ENCODE data around the gene TNF.

The TNF gene

DNA sequence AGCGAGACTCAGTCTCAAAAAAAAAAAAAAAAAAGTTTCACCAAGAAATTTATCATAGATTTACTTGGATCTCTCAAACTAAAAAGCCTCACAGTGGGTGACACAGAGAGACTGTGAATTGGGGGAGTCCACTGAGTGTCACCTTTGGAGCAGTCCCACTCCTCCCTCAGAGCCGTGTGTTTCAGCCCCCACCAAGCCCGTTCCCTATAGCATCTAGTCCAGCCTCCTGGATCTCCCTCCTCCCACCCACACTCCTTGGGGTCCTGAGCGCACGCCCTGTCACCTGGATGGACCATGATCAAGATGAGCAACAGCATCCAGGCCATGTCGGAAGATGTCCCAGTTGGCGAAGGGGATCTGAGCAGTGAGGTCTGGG lies 17.0 kb downstream of the TNF start:
- no peak for DNase-seq

DNA sequence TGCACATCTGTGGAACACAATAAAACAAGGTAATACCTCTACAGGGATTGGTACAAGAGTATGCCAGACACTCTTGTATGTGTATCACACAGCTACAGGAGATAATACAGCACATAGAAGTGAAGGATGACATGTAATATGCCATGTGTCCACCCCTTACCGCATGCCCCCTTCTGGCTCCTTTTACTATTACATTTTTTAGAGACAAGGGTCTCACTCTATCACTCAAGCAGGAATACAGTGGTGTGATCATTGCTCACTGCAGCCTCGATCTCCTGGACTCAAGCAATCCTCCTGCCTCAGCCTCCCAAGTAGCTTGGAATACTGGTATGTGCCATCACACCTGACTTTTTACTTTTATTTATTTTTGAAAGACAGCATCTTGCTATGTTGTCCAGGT lies 21.6 kb downstream of the TNF start:
- DNase-seq, result no peak

DNA sequence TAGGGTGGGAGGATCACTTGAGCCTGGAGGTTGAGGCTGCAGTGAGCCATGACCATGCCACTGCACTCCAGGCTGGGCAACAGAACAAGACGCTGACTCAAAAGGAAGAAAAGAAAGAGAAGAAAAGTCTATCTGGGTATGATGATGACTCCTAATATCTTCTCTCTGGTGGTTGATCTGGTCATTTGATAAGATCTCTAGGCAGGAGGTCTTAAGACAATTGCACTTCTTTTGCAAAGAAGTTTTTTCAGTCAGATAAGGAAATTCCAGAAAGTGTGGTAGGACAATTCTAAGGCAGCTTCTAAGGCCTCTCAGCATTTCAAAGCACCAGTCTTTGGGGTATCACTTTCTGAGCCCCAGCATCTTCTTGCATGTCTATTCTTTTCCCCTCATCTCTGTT lies 32.0 kb downstream of the TNF start:
- DNase-seq, result no peak

DNA sequence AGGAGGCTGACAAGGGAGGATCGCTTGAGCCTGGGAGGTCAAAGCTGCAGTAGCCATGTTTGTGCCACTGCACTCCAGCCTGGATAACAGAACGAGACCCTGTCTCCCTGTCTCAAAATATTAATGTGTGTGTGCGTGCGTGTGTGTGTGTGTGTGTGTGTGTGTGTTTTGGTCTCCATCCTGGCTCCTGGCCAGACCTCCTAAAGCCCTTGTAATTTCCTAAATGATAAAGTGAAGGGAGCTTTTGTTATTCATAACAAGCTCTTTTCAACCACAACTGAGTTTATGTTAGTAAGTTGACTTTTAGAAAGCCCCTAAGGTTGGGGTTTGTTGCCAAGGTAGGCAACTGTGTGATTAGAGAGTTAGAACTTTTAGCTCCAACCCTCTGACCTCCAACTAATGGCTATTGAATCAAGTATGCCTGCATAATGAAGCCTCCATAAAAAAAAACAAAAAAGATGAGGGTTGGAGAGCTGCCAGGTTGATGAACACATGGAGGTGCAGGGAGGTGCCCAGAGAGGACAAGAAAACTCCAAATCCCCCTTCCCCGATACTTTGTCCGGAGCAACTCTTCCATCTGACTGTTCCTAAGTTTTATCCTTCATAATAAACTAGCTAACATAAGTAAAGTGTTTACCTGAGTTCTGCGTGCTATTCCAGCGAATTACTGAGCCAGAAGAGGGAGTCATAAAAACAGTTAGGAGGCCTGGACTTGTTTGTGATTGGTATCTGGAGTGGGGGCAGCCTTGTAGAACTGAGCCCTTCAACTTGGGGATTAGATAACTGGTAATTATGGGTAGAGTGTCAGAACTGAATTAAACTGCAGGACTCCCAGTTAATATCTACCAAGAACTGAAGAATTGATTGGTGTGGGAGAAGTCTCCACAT lies 34.4 kb downstream of the TNF start:
- DNase-seq, result no peak

DNA sequence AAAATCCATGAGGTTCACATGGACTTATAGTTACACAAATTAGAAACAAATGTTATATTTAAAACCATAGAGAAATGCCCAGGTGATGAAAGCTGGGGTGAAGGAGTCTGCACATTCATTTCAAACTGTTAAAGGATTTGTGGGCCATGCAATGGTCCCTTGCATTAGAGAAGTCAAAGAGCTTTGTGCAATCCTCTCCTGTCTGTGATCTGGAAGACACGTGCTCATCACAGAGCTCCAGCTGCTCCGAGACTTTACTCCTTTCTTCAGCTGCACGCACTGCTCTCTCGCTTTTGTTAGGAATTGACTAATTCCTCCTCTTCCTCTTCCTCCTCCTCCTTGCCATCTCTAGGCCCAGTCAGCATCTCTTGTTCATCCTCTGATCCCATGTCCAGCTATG lies 35.6 kb downstream of the TNF start:
- no peak for DNase-seq

DNA sequence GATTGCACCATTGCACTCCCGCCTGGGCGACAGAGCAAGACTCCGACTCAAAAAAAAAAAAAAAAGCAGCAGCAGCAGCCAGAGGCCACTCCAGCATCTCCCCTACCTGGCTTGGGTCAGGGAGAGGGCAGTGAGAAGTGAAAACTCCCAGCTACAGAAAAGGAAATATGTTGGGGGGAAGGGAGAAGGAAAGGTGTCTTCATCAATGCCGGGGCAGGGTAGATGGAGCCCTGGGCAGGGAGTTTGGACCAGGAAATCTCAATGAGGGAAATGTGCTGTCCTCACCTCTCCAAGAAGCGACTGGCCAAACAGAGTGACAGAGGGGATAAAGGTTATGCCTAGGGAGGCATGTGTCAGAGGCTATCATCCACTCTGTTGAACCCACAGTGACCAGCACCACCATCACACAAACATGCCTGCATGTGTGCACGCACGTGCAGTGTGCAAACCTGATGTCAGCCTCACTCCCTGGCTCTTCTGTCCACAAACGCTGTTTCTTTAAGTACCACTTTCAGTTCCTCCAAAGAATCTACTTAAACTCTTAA lies 38.8 kb downstream of the TNF start:
- no peak for DNase-seq

DNA sequence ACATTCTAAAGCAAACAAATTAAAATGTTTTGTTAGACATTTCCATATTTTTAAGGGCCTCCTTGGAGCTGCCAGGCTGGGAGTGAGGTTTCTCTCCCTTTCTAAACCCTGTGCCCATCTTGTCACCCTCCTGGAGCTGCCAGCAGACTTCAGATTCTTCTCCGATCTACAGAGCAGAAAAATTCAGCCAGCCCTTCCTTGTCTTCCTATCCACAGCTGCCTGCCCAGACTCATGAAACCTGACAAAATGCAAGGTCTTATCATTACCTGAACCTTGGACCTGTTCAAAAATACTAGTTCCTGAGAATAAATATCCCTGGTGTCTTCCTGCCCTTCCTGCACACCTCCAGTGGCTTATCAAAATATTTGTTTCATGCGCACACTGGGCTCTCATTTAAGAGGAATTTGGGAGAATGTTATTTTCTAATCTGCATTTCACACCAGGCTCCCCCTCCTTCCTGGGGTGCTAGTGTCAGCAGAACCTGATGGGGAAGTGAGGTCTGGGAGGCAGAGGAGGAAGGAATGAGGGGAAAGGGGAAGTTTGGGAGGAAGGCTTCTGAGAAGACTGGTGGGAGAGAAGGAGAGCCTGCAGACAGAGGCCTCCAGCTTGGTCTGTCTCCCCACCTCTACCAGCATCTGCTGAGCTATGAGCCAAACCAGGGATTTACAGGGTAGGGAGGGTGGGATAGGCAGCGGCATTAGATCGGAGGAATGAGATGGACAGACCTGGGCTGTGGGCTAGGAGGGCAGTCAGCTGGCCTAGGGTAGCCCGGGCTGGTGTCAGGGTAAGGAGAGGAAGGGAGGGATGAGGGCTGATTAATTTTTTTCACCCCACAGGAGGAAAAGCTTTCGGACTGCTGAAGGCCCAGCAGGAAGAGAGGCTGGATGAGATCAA lies 39.6 kb downstream of the TNF start, which contains the start of gene AIF1:
Gene AIF1 (plus strand): TSS at position 551 of the 895 bp plus-strand sequence. CDS start 96 bp downstream, at position 647.
- DNase-seq, result no peak

DNA sequence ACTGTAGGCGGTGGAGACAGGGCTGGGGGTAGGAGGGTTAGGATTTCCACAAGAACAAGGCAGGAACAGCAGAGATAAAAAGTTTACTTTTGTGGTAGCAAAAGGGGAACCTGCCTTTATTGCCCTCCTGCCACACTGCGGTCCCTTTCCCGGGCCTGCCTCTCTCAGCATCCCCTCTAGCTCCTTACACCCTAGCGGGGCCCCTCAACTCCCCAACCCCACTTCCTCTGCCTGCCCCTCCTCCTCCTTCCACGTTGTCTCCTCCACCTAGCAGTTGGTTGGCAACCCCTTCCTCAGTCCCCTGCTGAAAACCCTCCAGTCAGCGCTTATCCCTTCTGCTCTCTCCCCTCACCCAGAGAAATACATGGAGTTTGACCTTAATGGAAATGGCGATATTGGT lies 40.4 kb downstream of the TNF start:
- no peak for DNase-seq

DNA sequence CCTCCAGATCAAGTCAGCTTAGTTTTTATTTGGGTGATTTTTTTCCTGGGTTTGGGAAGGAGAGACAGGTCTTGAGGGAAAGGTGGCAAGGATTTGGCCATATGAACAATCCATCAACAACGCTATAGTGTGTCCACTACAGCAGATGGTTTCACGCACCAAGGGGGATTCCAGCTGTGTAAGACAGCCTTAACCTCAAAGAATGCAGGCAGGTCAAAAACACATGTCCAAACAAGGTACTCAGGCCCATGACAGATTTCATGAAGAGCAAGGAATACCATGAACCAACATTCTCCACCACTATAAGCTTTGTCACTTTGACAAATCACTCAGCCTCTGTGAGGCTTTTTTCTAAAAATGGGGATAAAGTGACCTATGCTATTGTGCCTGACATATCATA lies 41.6 kb downstream of the TNF start:
- DNase-seq, result no peak

DNA sequence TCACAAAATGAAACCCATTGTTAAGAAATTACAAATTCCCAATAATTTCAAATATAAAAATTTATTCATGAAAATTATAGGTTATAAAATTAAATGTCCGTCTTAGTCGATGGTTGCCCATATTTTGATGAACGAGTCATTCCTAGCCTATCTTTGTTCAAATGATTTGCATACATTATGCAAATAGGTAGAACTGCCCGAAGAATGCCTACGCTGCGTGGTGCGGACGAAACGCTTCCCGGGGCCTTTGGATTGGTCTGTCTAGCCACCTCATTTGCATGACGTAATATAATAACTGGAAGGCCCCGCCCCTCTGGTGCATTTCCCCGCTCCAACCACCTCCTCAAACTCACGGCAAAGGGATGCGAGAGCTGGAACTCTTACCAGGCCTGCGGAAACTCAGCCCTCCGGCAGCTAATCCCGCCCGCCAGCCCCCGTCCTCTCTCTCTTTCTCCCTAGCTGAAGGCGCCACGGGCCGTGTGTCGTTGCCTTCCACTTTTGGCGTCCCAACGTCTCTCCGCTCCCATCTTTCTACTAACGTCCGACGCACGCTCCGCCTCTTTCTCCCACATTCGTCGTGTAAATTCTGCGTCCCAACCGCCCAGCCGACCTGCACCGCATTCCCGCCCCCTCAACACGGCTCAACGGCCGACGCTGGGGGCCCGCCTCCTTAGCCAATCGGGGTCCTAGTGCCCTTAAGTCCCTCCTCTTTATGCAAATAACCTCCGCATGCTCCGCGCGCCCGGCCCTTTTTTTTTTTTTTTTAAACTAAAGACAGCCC lies 44.6 kb downstream of the TNF start:
- no peak for DNase-seq

DNA sequence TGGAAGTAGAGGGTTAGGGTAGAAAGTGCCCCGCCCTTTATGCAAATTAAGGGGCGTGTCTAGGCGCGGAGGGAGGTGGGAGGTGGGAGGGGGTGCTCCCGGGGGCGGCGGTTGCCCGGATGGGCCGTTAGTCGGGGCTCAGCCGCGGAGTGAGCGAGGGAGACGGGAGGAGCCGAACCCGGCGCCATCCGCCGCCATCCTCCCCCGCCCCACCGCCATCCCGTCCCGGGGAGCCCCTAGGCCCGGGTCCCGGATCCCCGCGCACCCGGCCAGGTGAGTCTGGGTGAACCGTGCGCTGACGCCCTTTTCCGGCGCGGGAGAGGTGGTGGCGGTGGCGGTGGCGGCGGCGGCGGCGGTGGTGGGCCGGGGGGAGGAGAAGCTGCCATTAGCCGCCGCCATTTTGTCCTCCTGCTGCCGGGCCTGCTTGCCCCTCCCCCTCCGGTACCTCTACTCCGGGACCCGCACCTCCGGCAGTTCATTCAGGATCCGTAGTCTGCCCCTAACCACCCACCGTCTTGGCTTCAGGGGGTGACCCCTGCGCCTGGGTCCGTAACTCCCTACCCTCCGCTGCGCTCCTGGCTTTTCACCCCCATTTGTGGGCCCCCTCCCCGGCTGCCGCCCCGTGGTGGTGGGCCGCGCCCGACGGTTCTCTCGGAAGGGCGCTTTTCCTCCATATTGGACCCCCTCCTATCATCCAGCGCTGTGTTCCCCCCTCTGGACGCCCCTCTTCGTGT lies 45.4 kb downstream of the TNF start, which contains the start of gene PRRC2A:
Gene PRRC2A (plus strand): TSS at position 130 of the 734 bp plus-strand sequence. CDS start 2,075 bp downstream, outside the sequence.
- peak; percentile 35 for DNase-seq

DNA sequence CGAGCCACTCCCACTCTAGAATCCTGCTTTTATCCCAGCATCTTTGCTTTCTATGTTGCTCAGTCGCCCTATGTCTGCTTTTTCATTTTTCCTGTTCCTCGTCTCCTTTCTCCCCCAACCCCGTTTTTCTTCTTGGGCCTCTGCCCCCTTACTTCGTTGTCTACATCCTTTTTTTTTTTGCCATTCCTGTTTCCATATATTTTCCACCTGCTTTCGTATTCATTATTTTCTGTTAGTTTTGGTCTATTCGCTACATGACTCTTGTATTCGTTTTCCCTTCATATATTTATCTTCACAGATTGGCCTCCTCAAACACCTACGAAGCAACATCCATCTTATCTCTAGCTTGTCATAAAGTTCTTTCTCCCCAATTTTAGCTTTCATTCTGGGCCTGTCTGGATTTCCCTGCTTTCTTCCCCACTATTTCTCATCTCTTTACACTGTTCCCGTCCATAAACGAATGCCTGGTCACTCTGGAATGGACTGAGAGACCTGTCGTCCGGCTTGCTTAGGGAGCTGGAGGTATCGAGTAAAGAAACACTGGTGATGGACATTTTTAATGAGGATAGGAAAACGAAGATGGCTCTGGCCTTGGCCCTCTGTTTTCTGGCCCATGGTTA lies 46.1 kb downstream of the TNF start:
- no peak for DNase-seq

DNA sequence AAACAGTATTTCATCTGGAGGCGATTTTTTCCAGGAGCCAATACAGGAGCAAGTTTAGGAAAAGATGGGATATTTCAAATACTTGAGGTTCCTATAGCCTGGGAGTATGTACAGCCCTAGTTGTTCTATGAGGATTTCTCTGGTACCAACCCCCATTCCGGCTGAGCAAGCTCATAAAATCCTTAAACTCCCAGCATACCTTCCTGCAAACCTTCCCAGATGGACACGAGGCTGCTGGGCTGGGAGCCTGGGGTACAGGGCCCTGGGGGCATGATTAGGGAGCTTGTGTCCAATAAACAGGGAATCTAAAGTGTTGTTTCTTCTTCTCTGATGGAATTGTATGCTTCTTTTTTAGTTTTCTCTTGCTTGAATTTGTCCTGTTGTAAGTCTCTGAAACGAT lies 46.6 kb downstream of the TNF start:
- no peak for DNase-seq

DNA sequence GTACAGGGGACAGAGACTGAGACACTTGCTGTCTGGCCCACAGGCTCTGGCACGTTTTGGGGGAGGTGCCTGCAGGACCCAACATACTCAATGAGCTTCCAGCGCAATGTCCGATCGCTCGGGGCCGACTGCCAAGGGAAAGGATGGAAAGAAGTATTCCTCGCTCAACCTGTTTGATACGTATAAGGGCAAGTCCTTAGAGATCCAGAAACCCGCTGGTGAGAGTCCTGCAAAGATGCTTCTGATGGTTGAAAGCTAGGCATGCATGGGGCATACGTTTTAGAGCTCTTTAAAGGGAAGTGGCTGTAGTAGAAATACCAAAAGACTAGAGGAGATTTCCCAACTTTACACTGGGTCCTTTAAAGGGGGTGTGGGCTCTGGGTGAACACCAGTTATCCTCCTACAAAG lies 47.3 kb downstream of the TNF start:
- DNase-seq, result no peak

DNA sequence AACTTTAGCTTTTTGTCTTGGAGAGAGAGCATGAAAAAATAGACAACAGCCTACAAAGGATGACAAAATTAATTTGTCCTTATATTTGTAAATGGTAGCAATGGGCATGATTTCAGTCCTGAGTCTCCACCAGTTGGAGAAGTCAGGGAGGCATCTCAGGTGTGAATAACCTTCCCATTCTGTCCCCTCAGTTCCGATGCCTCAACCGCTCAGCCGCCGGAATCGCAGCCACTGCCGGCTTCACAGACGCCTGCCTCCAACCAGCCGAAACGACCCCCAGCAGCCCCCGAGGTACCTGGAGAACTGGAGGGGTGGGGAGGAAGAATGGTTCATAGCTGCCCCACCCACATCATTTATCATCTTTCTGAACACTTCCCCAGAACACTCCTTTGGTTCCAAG lies 48.7 kb downstream of the TNF start:
- no peak for DNase-seq

DNA sequence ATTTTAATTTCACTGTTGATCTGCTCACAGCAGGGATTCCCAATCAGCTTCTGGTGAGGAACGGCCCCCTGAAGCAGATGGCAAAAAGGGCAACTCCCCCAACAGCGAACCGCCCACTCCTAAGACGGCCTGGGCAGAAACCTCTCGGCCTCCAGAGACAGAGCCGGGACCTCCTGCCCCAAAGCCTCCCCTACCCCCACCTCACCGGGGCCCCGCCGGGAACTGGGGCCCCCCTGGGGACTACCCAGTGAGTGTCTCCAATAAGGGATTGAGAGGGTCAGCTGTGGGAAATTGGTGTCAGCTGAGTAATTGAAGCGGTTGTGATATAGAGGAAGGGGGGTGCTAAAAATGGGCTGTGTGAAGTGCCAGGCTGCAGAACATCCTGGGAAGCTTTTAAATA lies 51.6 kb downstream of the TNF start:
- DNase-seq, result no peak

DNA sequence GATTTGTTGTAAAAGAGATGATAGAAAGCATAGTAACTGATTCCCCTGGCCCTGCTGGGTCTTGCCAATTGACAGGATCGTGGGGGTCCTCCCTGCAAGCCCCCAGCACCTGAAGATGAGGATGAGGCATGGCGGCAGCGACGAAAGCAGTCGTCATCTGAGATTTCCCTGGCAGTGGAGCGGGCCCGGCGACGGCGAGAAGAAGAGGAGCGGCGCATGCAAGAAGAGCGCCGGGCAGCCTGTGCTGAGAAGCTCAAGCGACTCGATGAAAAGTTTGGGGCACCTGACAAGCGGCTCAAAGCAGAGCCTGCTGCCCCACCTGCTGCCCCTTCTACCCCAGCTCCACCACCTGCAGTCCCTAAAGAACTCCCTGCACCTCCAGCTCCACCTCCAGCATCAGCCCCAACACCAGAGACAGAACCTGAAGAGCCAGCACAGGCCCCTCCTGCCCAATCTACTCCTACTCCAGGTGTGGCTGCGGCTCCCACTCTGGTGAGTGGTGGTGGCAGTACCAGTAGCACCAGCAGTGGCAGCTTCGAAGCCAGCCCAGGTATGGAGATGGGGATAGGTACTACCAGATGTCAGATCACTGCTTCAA lies 52.4 kb downstream of the TNF start:
- DNase-seq, result no peak
